GM23248 (cell line): Measurements from ENCODE around the gene WDR88. TPM values are rescaled to one million over a fixed set of nuclear protein-coding genes. Genes with fewer than 3 reads are reported as not detected.
"Not testable (repeated sequence)": the region's sequence is repeated elsewhere in the genome, so short reads cannot be mapped to it uniquely, and the experiment has no call there.

Experiments
- DNase-seq: peaks from one replicate; pipeline ENCODE4 v3.0.0-alpha.2; 2015
- H2AFZ ChIP-seq: fragments of 200-600 bp; sonication (generic); 2 replicates; pipeline ENCODE4 v1.6.1; 2016; ENCODE audit warnings: antibody characterized with exemption
- H3F3A ChIP-seq: fragments of 200-600 bp; sonication (generic); 2 replicates; pipeline ENCODE4 v1.6.1; 2016; ENCODE audit warnings: mild to moderate bottlenecking, antibody characterized with exemption, mixed run types; ENCODE audit not compliant: insufficient read depth
- H3K27ac ChIP-seq: fragments of 200-600 bp; sonication (generic); 2 replicates; pipeline ENCODE4 v1.5.1; 2016; ENCODE audit warnings: mild to moderate bottlenecking
- H3K27me3 ChIP-seq: fragments of 200-600 bp; sonication (generic); replicated peaks from 2 replicates; pipeline ENCODE4 v1.6.1; 2016; ENCODE audit warnings: mild to moderate bottlenecking; ENCODE audit not compliant: insufficient read depth
- H3K36me3 ChIP-seq: fragments of 200-600 bp; sonication (generic); 2 replicates; pipeline ENCODE4 v1.6.1; 2016; ENCODE audit warnings: low read depth, mild to moderate bottlenecking
- H3K4me1 ChIP-seq: fragments of 200-600 bp; sonication (generic); 2 replicates; pipeline ENCODE4 v1.6.1; 2016; ENCODE audit warnings: mild to moderate bottlenecking; ENCODE audit not compliant: insufficient read depth
- H3K4me2 ChIP-seq: fragments of 200-600 bp; sonication (generic); one replicate; pipeline ENCODE4 v1.6.1; 2016; ENCODE audit warnings: mild to moderate bottlenecking; ENCODE audit not compliant: unreplicated experiment
- H3K4me3 ChIP-seq: fragments of 200-600 bp; sonication (generic); 2 replicates; pipeline ENCODE4 v1.5.1; 2016; ENCODE audit warnings: mild to moderate bottlenecking
- H3K79me2 ChIP-seq: fragments of 200-600 bp; sonication (generic); 2 replicates; pipeline ENCODE4 v1.6.1; 2016; ENCODE audit warnings: mild to moderate bottlenecking; ENCODE audit not compliant: insufficient read depth
- H3K9ac ChIP-seq: fragments of 200-600 bp; sonication (generic); 2 replicates; pipeline ENCODE4 v1.6.1; 2016; ENCODE audit warnings: mild to moderate bottlenecking
- H3K9me2 ChIP-seq: fragments of 200-600 bp; sonication (generic); 2 replicates; pipeline ENCODE4 v1.6.1; 2016; ENCODE audit warnings: mixed run types, mild to moderate bottlenecking, moderate library complexity; ENCODE audit not compliant: insufficient read depth
- H3K9me3 ChIP-seq: fragments of 200-600 bp; sonication (generic); one replicate; pipeline ENCODE4 v1.6.1; 2017; ENCODE audit warnings: low read depth
- H4K20me1 ChIP-seq: fragments of 200-600 bp; sonication (generic); 2 replicates; pipeline ENCODE4 v1.6.0; 2016; ENCODE audit not compliant: insufficient read depth
- EZH2 ChIP-seq: fragments of 200-600 bp; sonication (generic); IDR thresholded peaks from 2 replicates; pipeline ENCODE4 v1.6.1; 2018; ENCODE audit warnings: antibody characterized with exemption, mild to moderate bottlenecking; ENCODE audit not compliant: insufficient read depth, poor library complexity, severe bottlenecking
- EZH2phosphoT487 ChIP-seq: fragments of 200-600 bp; sonication (generic); IDR thresholded peaks from 2 replicates; pipeline ENCODE4 v1.6.1; 2018; ENCODE audit warnings: antibody characterized with exemption, moderate library complexity, mild to moderate bottlenecking, low read depth; ENCODE audit not compliant: insufficient read depth
- WGBS, 2 experiments: methylation state at CpG; one replicate each; pipeline ENCODE4 v1.1.6; 2015 to 2017; ENCODE audit warnings: low lambda C conversion rate in 2 of 2, low coverage in 1 of 2; ENCODE audit errors: missing lambda C conversion rate in 2 of 2; 5-methylcytosine and 5-hydroxymethylcytosine counted together
- in situ Hi-C: fragments of 300-500 bp; cut with MboI; formaldehyde crosslinking; loops from 2 replicates; pipeline ENCODE4 v1.15.0; 2020
- polyA plus RNA-seq: library from polyadenylated mRNA; unstranded; fragments of >200 nt; fragmentation: Nextera tagmentation; extraction: Ambion mirVana; gene quantifications from 2 replicates; pipeline ENCODE4 v1.2.1, GENCODE V29; 2016
- total RNA-seq: library from RNA; depleted of rRNA; stranded (reverse); fragments of >200 nt; shearing (Covaris generic); gene quantifications from 2 replicates; pipeline ENCODE4 v1.2.3, GENCODE V29; 2014

WDR88 gene
- total and polyA plus RNA-seq, 2 experiments from 2014 or later, result 0.10 TPM; not detected in 1

GRCh38 chr19:33118643-33119042 is 13.3 kb upstream of the WDR88 start:
- Histone ChIP-seq H3K36me3 (peaks cover 4% of the 10 kb centered on the region), H3K4me1 (no peaks in the 10 kb centered on the region), H3K27me3 (no peaks in the 10 kb centered on the region), H3K79me2 (no peaks in the 10 kb centered on the region), H4K20me1 (no peaks in the 10 kb centered on the region), H3F3A (no peaks in the 10 kb centered on the region), H3K9ac (no peak overlapping the region), H3K9me2 (no peaks in the 10 kb centered on the region), H3K4me2 (no peak overlapping the region), H3K4me3 (no peak overlapping the region), H3K9me3 (no peaks in the 10 kb centered on the region), H2AFZ (no peak overlapping the region), H3K27ac (no peak overlapping the region)
- DNase-seq, result no peak
- in situ Hi-C loops, result loop anchor here (10.0 kb wide), 1 partner anchor 144 kb away; the partner anchor contains the start of genes CEP89 and FAAP24
- TF ChIP-seq EZH2phosphoT487, result no peak
- TF ChIP-seq EZH2, result no peak
- WGBS, 2 experiments, result 96 to 99% methylated on average over 10 of the region's 10 CpGs

- Histone ChIP-seq H3K4me2 (no peak overlapping the region), H3K79me2 (no peaks in the 10 kb centered on the region), H3K4me1 (no peaks in the 10 kb centered on the region), H3K4me3 (no peak overlapping the region), H4K20me1 (no peaks in the 10 kb centered on the region), H3K9me3 (no peaks in the 10 kb centered on the region), H3K27ac (no peak overlapping the region), H3K9ac (no peak overlapping the region), H3K27me3 (no peaks in the 10 kb centered on the region), H3K36me3 (peaks cover 5% of the 10 kb centered on the region; the same call in 1 of the 2 replicates), H3F3A (no peaks in the 10 kb centered on the region), H3K9me2 (no peaks in the 10 kb centered on the region), H2AFZ (no peak overlapping the region)
- WGBS, 2 experiments, result 84 to 85% methylated on average over 10 of the region's 10 CpGs
- DNase-seq, result no peak
- TF ChIP-seq EZH2phosphoT487, result no peak
- in situ Hi-C loops, result no loop called here
These were observed 7.5 kb upstream of the WDR88 start for GRCh38 chr19:33124207-33125098.

GRCh38 chr19:33125929-33126388 is 6.0 kb upstream of the WDR88 start:
- no peaks in the 10 kb centered on the region for H3K79me2 ChIP-seq
- no peaks in the 10 kb centered on the region for H3K27me3 ChIP-seq
- peaks cover 5% of the 10 kb centered on the region; the same call in 1 of the 2 replicates for H3K36me3 ChIP-seq
- H3K9me3 ChIP-seq, result no peaks in the 10 kb centered on the region
- TF ChIP-seq EZH2phosphoT487 (no peak), EZH2 (no peak)
- no peak overlapping the region for H3K27ac ChIP-seq
- no peaks in the 10 kb centered on the region for H3K4me1 ChIP-seq
- no peaks in the 10 kb centered on the region for H3K9me2 ChIP-seq
- 43 to 44% methylated on average over 12 of the region's 12 CpGs for WGBS, 2 experiments
- H3F3A ChIP-seq, result no peaks in the 10 kb centered on the region
- in situ Hi-C loops, result no loop called here
- peak overlapping the region; percentile 63 for H2AFZ ChIP-seq
- H4K20me1 ChIP-seq, result no peaks in the 10 kb centered on the region
- H3K9ac ChIP-seq, result no peak overlapping the region
- peak; percentile 85 for DNase-seq
- H3K4me2 ChIP-seq, result no peak overlapping the region
- no peak overlapping the region for H3K4me3 ChIP-seq

GRCh38 chr19:33126712-33127111 is 5.2 kb upstream of the WDR88 start:
- H3K9ac ChIP-seq, H3K79me2 ChIP-seq, H3K4me2 ChIP-seq, H3K9me2 ChIP-seq, H3K9me3 ChIP-seq, H3K4me1 ChIP-seq, H3K4me3 ChIP-seq, H2AFZ ChIP-seq, H3K27ac ChIP-seq, in situ Hi-C loops, DNase-seq, H3K36me3 ChIP-seq, H3K27me3 ChIP-seq, H3F3A ChIP-seq, H4K20me1 ChIP-seq: not testable (repeated sequence)
- 90 to 95% methylated on average over 8 of the region's 8 CpGs for WGBS, 2 experiments
